Fibroblast of skin of left biceps (primary cell): ENCODE results near the gene CADPS.

Experiments used
- DNase-seq, 2 experiments: peaks; one replicate each; pipeline ENCODE4 v3.0.0-alpha.2; 2013; ENCODE audit warnings: low read depth in 2 of 2

Gene CADPS

GRCh38 chr3:62503516-62503915 is 371.7 kb downstream of the CADPS start:
- DNase-seq = no peak

DNA sequence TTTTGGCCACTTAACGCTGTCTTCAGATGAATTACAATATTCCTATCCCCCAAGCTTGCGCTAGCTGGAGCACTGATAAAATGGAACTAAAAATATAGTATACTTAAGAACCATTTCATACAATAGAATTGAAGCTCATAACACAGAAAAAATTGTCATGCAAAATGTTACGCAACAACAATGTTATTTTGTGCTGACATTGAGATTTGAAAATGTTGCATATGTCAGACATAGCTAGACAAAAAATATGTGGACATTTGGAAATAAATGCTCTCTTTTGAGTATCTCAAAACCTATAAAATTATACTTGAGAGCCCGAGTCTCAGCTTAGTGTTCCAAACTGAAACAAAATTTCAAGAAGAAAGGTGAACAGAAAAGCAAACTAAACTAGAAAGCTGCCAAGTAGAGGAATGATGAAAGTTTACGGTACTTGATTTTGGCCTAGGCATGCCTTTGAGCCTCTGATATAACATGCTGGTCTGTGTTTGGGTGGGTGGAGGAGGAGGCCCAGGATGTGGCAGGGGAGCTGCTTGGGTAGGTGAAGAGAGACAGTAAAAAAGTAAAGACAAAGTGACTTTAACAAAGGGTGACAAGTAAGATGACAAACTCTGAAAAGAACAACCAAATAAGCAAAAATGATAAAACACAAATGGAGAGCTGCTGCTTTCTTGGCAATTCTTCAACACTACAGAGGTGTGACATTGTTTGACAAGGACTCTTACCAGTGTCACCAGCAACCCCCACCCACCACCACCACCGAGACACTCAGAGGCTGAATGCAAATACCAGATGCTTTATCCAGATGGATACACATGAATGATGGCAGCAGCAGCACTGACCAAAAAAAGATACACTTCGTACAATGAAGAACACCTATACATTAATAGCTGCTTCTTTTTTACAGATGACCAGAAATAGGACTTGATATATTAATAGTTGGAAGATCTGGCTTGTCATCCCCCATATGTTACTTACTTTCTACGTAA is 372.6 kb downstream of the CADPS start:
- DNase-seq = no peak

DNA sequence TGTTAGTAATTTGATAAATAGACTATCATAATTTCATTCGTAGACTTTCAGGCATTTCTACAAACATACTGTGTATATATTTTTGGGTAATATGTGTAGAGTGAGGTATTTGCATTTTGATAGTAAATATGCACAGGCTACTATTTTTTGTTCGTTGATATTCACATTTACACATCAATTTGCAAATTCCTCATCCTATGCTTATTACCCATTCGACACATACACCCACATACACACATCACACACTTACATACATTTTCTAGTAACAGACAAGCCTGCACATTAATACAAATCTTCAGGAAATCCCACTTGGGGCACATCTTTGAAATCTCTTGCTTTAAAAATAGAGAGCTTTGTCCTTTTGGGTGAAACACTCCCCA is 373.9 kb downstream of the CADPS start:
- no peak for DNase-seq

GRCh38 chr3:62500556-62501288 is 374.5 kb downstream of the CADPS start:
- DNase-seq = no peak

DNA sequence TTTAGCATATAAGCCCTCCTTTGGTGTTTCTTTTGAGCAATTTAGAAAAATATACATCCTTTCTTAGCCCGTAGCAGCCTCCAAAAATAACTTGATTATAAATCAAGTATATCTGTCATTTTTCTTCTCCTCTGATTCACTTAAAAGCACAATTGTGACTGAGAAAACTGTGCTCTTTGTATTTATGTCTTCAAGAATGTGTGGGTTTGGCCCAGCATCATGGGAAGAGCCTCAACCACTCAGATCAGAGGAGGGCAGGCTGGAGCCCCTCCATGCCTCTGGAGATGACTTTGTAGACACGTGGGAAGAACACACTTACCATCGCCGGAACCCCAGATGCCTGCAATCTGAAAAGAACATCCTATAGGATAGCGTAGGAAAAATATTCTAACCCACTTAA is 378.1 kb downstream of the CADPS start:
- DNase-seq = no peak

DNA sequence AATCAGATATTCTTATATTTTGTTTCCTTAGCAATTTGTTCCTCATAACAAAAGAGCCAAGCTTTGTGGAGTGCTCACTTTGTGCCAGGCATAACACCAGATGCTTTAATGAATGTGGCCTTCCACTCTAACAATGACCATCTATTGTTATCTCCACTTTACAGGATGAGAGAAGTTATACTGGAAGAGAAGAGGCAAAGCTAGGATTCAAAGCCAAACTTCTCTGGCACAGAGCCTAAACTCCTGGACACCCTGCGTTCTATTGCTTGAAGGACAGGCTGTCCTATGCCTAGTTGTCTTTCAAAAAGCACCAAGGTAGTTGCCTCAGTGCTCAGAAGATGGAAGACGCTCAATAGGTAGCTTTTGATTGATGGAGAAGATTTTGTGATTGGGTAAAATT is 378.7 kb downstream of the CADPS start:
- no peak for DNase-seq

DNA sequence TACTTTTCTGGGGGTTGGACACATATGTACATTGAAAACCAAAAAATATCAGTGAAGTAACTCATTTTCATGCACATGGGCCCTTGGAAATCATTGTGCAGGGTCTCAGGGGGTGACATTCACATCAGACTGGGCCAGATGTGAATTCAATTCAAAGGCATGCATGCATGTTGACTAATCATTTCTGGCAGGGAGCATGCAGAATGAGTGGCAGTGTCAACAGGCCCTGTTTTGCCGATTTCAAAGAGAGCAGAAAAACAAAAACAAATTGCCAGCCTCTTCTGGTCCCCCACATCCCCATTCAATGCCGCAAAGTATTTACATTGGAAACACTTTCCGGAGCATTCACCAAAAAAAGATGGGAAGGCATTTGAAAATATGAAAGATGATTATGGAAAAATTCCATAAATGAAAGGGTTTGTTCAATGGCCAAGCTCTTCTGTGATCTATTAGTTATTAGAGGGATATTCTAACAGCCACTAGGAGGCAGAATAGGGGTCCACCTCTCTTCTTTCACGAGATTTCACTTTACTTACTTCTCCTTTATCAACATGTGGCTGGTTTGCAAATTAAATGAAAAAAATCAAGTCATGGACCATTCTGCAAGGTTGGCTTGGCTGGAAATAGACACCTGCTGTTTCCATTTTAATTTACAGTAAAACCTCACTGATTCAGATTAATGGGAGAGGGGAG is 382.0 kb downstream of the CADPS start:
- DNase-seq = no peak

- no peak for DNase-seq
Measured at GRCh38 chr3:62482961-62483360, 392.3 kb downstream of the CADPS start.

GRCh38 chr3:62481962-62482361 is 393.3 kb downstream of the CADPS start:
- no peak for DNase-seq

DNA sequence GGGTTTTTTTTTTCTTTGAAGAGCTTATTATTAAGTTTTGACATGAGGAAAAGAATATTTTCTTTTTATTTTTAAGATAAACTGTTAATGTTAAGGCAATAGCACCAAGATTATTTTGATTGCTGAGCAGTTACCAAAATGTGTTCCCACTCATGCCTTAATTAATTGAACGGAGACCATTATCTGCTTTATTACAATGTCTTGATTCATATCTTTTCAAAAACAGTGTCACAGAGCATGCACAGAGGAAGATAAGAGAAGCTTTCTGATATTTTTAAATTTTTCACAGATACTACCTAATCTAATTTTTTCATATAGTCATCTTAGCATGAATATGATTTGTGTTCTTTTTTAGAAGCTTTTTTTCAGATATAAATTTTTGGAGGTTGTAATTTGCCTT is 395.2 kb downstream of the CADPS start:
- DNase-seq = no peak

DNA sequence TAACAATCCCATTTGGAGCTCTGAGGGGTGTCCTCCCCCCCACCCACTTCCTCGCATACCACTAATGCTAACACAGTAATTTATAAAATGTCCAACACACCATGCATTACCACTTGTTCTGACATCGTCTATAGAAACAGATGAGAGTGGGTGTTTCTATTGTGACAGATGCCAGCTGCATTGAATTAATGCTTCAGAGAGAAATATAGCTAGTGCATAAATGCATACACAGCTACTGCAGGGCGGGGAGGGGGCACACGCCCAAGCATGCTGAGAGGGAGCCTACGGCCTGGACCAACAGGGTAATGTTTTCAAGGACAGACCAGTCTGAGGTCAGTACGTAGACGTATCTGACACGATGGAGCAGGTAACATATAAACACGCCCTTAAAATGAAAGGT is 395.9 kb downstream of the CADPS start:
- DNase-seq = no peak

- DNase-seq = no peak
Measured at GRCh38 chr3:62475306-62475705, 399.9 kb downstream of the CADPS start.

- DNase-seq = peak in 1 of 2 experiments; percentile 4
Measured at GRCh38 chr3:62467966-62468722, 407.1 kb downstream of the CADPS start.

DNA sequence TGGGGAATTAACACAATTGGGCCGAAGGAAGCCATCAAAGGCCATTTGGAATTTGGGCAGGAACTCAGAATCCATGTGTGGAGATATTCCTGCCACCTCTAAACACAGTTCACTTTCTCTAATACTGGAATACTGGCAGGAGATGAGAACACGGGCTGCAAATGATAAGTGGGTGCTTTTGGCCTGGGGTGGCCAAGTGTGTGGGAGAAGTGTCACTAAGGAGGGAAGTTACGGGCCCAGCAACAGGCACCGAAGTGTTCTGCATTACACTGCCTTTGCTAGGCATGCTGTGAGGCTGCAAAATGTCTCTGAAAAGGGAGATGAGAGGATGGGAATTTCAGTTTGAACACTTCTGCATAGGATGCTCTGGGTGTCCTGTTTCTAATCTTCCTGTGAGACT is 412.4 kb downstream of the CADPS start:
- no peak for DNase-seq

DNA sequence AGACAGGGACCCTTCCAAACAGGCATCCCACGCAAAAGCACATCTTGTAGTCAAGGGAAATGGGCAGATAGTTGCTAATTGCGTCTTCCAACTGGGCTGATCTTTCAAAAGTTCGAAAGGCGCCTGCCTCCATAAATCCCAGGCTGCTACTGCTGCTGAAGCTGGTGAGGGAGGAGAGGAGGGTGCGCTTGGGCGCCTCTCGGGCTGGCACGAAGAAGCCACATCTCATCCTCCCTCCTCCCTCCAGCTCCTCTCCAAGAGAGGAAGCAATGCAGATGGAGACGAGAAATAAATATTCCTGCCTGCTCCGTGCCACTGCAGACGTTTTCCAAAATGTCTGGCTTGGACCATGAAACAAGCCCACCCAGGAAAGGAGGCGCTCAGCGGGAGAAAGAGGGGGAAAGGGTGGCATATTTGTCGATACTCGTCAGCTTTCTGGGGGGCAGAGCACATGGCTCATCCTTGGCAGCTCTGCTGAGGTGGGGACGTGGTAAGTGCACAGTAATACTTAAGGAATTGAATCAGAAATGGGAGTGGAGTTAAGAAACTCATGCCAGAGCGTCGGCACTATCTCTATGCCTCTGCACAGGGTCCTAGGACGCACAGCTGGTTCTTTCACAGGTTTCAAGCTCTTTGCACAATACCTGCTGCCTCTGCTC is 413.0 kb downstream of the CADPS start:
- DNase-seq = no peak

- no peak for DNase-seq
Measured at GRCh38 chr3:62454916-62455315, 420.3 kb downstream of the CADPS start.

- no peak for DNase-seq
Measured at GRCh38 chr3:62453448-62453847, 421.8 kb downstream of the CADPS start.

DNA sequence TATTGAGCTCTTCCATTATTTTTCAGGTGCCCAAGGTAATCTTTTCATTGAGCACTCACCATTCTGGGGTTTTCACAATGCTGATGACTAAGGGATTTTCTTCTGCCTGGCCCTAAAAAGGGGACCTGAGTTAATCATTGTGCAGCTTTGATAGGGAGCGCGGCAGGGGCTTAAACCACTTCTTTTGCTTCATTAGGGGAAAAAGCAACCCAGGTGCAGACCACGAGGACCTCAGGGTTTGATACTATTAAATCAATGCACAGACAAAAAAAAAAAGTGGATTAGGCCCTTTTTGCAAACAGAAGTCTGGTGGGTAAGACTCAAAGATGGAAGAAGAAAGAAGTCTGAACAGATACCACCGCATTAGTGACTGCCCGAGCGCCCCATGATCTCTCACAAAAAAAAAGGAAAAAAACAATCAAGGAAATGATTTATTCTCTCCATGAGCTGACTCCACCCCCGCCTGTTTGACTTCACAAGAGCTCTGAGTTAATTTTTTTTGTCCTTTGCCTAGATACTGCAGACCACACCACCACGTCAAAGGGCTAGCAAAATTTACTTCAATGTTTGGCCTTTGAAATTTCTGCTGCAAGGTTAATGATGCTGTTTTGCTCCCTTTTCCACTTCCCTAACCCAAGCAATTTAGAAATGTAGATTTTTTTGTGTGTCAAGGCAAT is 423.9 kb downstream of the CADPS start:
- DNase-seq = no peak

- no peak for DNase-seq
Measured at GRCh38 chr3:62446337-62446940, 428.8 kb downstream of the CADPS start.

DNA sequence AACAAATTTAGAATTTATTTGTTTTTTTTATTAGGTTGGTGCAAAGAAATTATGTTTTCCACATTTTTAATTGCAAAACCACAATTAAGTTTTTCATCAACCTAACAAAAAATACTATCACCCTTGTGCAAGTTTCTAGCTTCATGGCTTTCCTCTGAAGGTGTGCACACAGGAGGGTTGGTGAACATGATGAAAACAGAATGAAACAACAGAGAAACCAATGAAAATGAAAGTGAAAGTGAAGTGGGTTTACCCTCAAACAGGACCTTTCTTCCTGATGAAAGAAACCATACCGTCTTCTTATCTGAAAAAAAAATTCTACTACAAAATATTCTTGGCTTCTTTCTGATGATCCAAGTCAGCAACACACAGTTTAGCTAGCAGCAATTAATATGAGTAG is 429.9 kb downstream of the CADPS start:
- DNase-seq = no peak
